ENCODE measurements around the gene CASZ1. TPM values are rescaled to one million over a fixed set of nuclear protein-coding genes. Genes with fewer than 3 reads are reported as not detected.

CASZ1 gene
- total RNA-seq, 1 experiment from 2014 or later, result 15.2 TPM

GRCh38 chr1:10651389-10651766 lies 145.1 kb downstream of the CASZ1 start:
- no peaks in the 10 kb centered on the region for H3K9me3 ChIP-seq (ENCODE audit: insufficient read depth, low read depth)
- H3K9me2 ChIP-seq (ENCODE audit: insufficient read depth), result no peaks in the 10 kb centered on the region
- POLR2A ChIA-PET (ENCODE audit: unreplicated experiment), result no interaction called here
- H3K27ac ChIP-seq, result no peak overlapping the region
- no peaks in the 10 kb centered on the region for H3F3A ChIP-seq (ENCODE audit: insufficient read depth, low read depth)
- CTCF ChIA-PET, result no interaction called here
- no peaks in the 10 kb centered on the region for H3K4me1 ChIP-seq (replicated peaks; ENCODE audit: insufficient read depth)
- no peaks in the 10 kb centered on the region for H3K36me3 ChIP-seq (ENCODE audit: low read depth)
- no peak overlapping the region for H2AFZ ChIP-seq
- no peaks in the 10 kb centered on the region for H3K79me2 ChIP-seq (ENCODE audit: low read depth)
- DNase-seq, result no peak
- TF ChIP-seq EZH2 (IDR thresholded peaks at IDR 0.05; ENCODE audit: low read depth) (no peak), CTCF (conservative IDR thresholded peaks at IDR 0.05) (no peak)
- H3K4me2 ChIP-seq, result no peak overlapping the region
- no peaks in the 10 kb centered on the region for H4K20me1 ChIP-seq (ENCODE audit: insufficient read depth)
- no peaks in the 10 kb centered on the region for H3K27me3 ChIP-seq (ENCODE audit: insufficient read depth, low read depth)
- no TSS peak for BruUV-seq (replicated peaks)
- intact Hi-C loops (cut with micrococcal nuclease; ENCODE audit: unreplicated experiment), result no loop called here
- no peak overlapping the region for H3K4me3 ChIP-seq

GRCh38 chr1:10650556-10651388 lies 145.7 kb downstream of the CASZ1 start:
- Histone ChIP-seq H3K4me1 (replicated peaks; ENCODE audit: insufficient read depth) (no peaks in the 10 kb centered on the region), H3K9me2 (ENCODE audit: insufficient read depth) (no peaks in the 10 kb centered on the region), H2AFZ (no peak overlapping the region), H3K27me3 (ENCODE audit: insufficient read depth, low read depth) (no peaks in the 10 kb centered on the region), H3K9me3 (ENCODE audit: insufficient read depth, low read depth) (no peaks in the 10 kb centered on the region), H3K4me2 (no peak overlapping the region), H3F3A (ENCODE audit: insufficient read depth, low read depth) (no peaks in the 10 kb centered on the region), H4K20me1 (ENCODE audit: insufficient read depth) (no peaks in the 10 kb centered on the region), H3K36me3 (ENCODE audit: low read depth) (no peaks in the 10 kb centered on the region), H3K27ac (no peak overlapping the region), H3K79me2 (ENCODE audit: low read depth) (no peaks in the 10 kb centered on the region), H3K4me3 (no peak overlapping the region)
- intact Hi-C loops (cut with micrococcal nuclease; ENCODE audit: unreplicated experiment), result no loop called here
- TF ChIP-seq CTCF (conservative IDR thresholded peaks at IDR 0.05) (no peak), EZH2 (IDR thresholded peaks at IDR 0.05; ENCODE audit: low read depth) (no peak)
- ChIA-PET POLR2A (ENCODE audit: unreplicated experiment) (no interaction called here), CTCF (no interaction called here)
- DNase-seq, result no peak
- BruUV-seq (replicated peaks), result no TSS peak

- Histone ChIP-seq H3K27me3 (ENCODE audit: insufficient read depth, low read depth) (no peaks in the 10 kb centered on the region), H3K27ac (no peak overlapping the region), H3K79me2 (ENCODE audit: low read depth) (no peaks in the 10 kb centered on the region), H3K4me2 (no peak overlapping the region), H3K9me2 (ENCODE audit: insufficient read depth) (no peaks in the 10 kb centered on the region), H3F3A (ENCODE audit: insufficient read depth, low read depth) (no peaks in the 10 kb centered on the region), H3K36me3 (ENCODE audit: low read depth) (no peaks in the 10 kb centered on the region), H3K4me3 (no peak overlapping the region), H3K4me1 (replicated peaks; ENCODE audit: insufficient read depth) (no peaks in the 10 kb centered on the region), H3K9me3 (ENCODE audit: insufficient read depth, low read depth) (no peaks in the 10 kb centered on the region), H2AFZ (no peak overlapping the region), H4K20me1 (ENCODE audit: insufficient read depth) (no peaks in the 10 kb centered on the region)
- BruUV-seq (replicated peaks), result no TSS peak
- DNase-seq, result no peak
- intact Hi-C loops (cut with micrococcal nuclease; ENCODE audit: unreplicated experiment), result no loop called here
- ChIA-PET POLR2A (ENCODE audit: unreplicated experiment) (no interaction called here), CTCF (no interaction called here)
- TF ChIP-seq EZH2 (IDR thresholded peaks at IDR 0.05; ENCODE audit: low read depth), result no peak
- no peak for TF ChIP-seq CTCF (conservative IDR thresholded peaks at IDR 0.05)
These were observed 146.8 kb downstream of the CASZ1 start for GRCh38 chr1:10649517-10650201.

Measured in PC-9 (cell line).